ENCODE results near the gene CRLF1.
A peak's percentile ranks its signal among the peaks of the same experiment; 100 is the strongest.

Gene CRLF1

GRCh38 chr19:18590273-18591272 is 16.0 kb downstream of the CRLF1 start:
- DNase-seq = no peak

GRCh38 chr19:18589380-18590272 is 17.0 kb downstream of the CRLF1 start:
- DNase-seq = no peak

GRCh38 chr19:18588611-18589379 is 17.8 kb downstream of the CRLF1 start, which contains the start of gene REX1BD:
REX1BD (plus strand) TSS chr19:18588798; CDS start chr19:18588802, 4 bp downstream.
- DNase-seq = peak; percentile 92

GRCh38 chr19:18587962-18588610 is 18.5 kb downstream of the CRLF1 start:
- no peak for DNase-seq

- DNase-seq = no peak
These were observed 19.0 kb downstream of the CRLF1 start for GRCh38 chr19:18587561-18587960.

GRCh38 chr19:18586306-18586705 is 20.3 kb downstream of the CRLF1 start:
- no peak for DNase-seq

- no peak for DNase-seq
These were observed 26.3 kb downstream of the CRLF1 start for GRCh38 chr19:18580311-18580710.

GRCh38 chr19:18577365-18577914 is 29.2 kb downstream of the CRLF1 start:
- no peak for DNase-seq

GRCh38 chr19:18576383-18576782 is 30.2 kb downstream of the CRLF1 start:
- DNase-seq = no peak

- DNase-seq = no peak
These were observed 31.8 kb downstream of the CRLF1 start for GRCh38 chr19:18574691-18575291.

GRCh38 chr19:18571564-18572344 is 34.8 kb downstream of the CRLF1 start, which contains the start of gene UBA52:
UBA52 (plus strand) TSS chr19:18571857; CDS start chr19:18573301, 1,444 bp downstream.
- DNase-seq = peak; percentile 98

GRCh38 chr19:18568367-18568766 is 38.2 kb downstream of the CRLF1 start:
- DNase-seq = no peak

GRCh38 chr19:18566953-18567352 is 39.6 kb downstream of the CRLF1 start:
- DNase-seq = no peak

GRCh38 chr19:18562086-18562485 is 44.5 kb downstream of the CRLF1 start:
- no peak for DNase-seq

GRCh38 chr19:18559685-18560084 is 46.9 kb downstream of the CRLF1 start:
- no peak for DNase-seq

GRCh38 chr19:18558604-18559003 is 48.0 kb downstream of the CRLF1 start:
- no peak for DNase-seq

GRCh38 chr19:18558202-18558555 is 48.4 kb downstream of the CRLF1 start:
- no peak for DNase-seq

GRCh38 chr19:18557411-18558201 is 49.0 kb downstream of the CRLF1 start, which contains the start of gene KXD1:
KXD1 (plus strand) TSS chr19:18557870; CDS start chr19:18562057, 4,187 bp downstream.
- DNase-seq = peak; percentile 97

GRCh38 chr19:18551631-18552030 is 55.0 kb downstream of the CRLF1 start:
- DNase-seq = no peak

All from KG1 (cell line).